NCI-H1048 (cell line): Measurements from ENCODE around the gene POU3F1.

Experiments
- DNase-seq: peaks from one replicate; lab custom pipeline; 2025; lab: John Stamatoyannopoulos, UW

The POU3F1 gene

GRCh38 chr1:38073534-38074301, 27.1 kb upstream of the POU3F1 start:
- no peak for DNase-seq

- DNase-seq, result no peak
Measured at GRCh38 chr1:38072858-38073257, 26.3 kb upstream of the POU3F1 start.

- no peak for DNase-seq
Measured at GRCh38 chr1:38071312-38072256, 25.0 kb upstream of the POU3F1 start.

- DNase-seq, result no peak
Measured at GRCh38 chr1:38068980-38069340, 22.4 kb upstream of the POU3F1 start.

- DNase-seq, result no peak
Measured at GRCh38 chr1:38068220-38068979, 21.8 kb upstream of the POU3F1 start.

GRCh38 chr1:38064197-38064903, 17.8 kb upstream of the POU3F1 start:
- DNase-seq, result no peak

GRCh38 chr1:38063616-38064015, 17.0 kb upstream of the POU3F1 start:
- DNase-seq, result no peak

GRCh38 chr1:38062361-38063288, 16.0 kb upstream of the POU3F1 start:
- no peak for DNase-seq

GRCh38 chr1:38061883-38062328, 15.3 kb upstream of the POU3F1 start:
- no peak for DNase-seq

GRCh38 chr1:38061290-38061689, 14.7 kb upstream of the POU3F1 start:
- DNase-seq, result no peak

GRCh38 chr1:38060498-38060897, 13.9 kb upstream of the POU3F1 start:
- no peak for DNase-seq

- DNase-seq, result no peak
Measured at GRCh38 chr1:38059635-38060250, 13.2 kb upstream of the POU3F1 start.

GRCh38 chr1:38055965-38056364, 9.4 kb upstream of the POU3F1 start:
- DNase-seq, result no peak

GRCh38 chr1:38055398-38055797, 8.8 kb upstream of the POU3F1 start:
- DNase-seq, result no peak

GRCh38 chr1:38053416-38054091, 7.0 kb upstream of the POU3F1 start:
- DNase-seq, result no peak

GRCh38 chr1:38052750-38053415, 6.3 kb upstream of the POU3F1 start:
- no peak for DNase-seq

GRCh38 chr1:38051079-38051543, 4.5 kb upstream of the POU3F1 start:
- DNase-seq, result no peak

- no peak for DNase-seq
Measured at GRCh38 chr1:38050397-38051078, 3.9 kb upstream of the POU3F1 start.
